Mammary epithelial cell (primary cell): ENCODE results near the gene CNGA2.

Experiments used
- CTCF ChIP-seq, 2 donors: IDR thresholded peaks in 1 of 2; conservative IDR thresholded peaks in 1 of 2; 2 replicates each; pipeline ENCODE4 v1.5.1; 2011 to 2012; ENCODE audit warnings: inconsistent platforms in 2 of 2, low read length in 2 of 2, mild to moderate bottlenecking in 2 of 2, control low read depth in 1 of 2, low read depth in 1 of 2; ENCODE audit not compliant: insufficient read depth in 1 of 2; ENCODE audit errors: extremely low read depth in 1 of 2
- EZH2 ChIP-seq: IDR thresholded peaks from 2 replicates; pipeline ENCODE4 v1.6.1; 2012; ENCODE audit warnings: low read length, inconsistent platforms, borderline replicate concordance

DNA sequence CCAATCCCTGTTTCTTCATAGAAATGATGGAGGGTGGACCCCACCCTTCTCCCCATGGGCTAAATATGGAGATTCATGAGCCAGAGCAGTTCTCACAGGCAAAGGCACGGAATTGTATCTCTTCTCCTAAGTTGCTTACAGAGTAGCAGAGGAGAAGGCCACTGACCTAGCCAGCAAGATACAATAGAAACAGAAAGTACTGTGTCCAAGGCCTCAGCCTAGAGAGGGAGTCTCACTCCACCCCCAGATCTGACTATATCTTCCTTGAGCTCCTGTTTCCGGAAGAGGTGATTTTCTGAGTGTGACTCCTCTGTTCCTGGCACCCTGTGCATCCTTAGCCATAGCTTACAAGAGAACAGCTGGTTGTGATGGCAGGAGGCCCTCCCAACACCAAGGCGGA is 18.8 kb upstream of the CNGA2 start, which contains the start of gene FATE1:
- TF ChIP-seq CTCF (conservative IDR thresholded peaks at IDR 0.05 in 1 of 2, IDR thresholded peaks at IDR 0.05 in 1 of 2; ENCODE audit: extremely low read depth in 1 of 2, insufficient read depth in 1 of 2, low read depth in 1 of 2, low read length in 2 of 2) (no peak), EZH2 (no peak)
